CD4-positive, alpha-beta T cell treated with Interleukin-2 at 100 ng/mL for 4 hours (primary cell): ENCODE results near the gene GLDN.

ENCODE experiments used
- DNase-seq: peaks from one replicate; pipeline ENCODE4 v3.0.0-alpha.2; 2020; ENCODE audit warnings: low spot score

GLDN gene

DNA sequence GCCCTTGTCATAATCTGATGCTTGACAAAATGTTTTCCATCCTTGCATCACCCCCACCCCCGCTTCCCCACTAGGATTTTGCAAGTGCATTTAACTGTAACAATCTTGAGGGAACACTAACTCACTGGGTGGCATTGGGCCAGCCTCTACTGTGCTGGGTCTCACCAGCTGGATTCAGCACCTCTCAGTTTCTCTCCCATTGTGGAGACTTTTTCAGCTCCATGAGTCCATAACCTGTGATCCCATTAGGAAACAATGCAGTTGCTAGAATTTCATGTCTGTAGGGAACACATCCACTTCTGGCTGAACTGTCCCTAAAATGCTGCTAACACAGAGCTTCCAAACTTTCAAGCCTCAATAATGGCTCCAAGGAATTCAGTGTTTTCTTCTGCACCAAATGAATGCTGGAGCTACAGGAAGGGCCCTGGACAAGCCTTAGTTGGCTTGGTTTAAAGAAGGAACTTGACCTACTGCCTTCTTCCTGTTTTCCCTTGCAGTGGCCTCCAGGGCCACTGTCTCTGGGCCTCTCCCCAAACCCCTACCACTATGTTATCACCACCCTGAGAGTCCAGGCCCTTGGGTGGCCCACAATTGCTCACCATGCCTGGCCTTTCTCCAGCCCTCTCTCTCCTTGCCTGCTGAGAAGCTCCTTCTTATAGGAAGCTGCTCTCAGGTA lies 18.7 kb upstream of the GLDN start:
- DNase-seq: no peak

DNA sequence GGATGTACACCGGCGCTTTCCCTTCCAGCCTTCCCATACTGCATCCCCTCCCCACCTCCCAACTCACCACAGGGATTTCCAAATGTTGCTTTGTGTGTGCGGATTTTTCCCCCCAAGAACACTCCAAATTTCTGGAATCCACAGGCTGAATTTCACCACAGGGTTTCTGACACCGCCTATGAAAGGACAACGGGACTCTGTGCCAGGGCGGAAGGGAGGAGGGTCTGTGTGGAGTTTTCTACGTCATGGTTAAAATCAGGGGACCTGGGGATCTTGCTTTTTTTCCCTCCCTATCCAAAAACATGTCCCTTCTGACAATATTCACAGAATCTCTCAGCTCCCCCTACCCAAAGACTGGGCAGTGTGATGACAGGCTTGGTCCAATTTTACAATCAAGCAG lies 17.7 kb upstream of the GLDN start:
- DNase-seq: no peak

DNA sequence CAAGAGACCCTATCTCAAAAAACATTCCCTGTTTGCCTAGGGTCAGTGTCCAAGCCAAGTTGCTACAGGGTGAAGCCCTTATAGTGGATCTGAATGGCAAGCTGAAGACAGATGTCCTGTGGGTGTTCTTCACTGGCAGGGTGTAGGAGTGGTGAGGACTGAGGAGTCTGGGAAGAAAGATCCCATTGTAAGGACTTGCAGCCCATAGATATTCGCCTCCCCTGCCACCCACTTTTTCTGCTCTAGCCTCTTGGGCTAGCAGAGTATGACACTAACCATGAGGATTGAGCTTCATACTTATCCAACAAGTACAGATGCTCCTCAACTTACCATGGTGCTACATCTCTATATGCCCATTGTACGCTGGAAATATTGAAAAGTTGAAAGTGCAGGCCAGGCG lies 16.3 kb upstream of the GLDN start:
- no peak for DNase-seq

- no peak for DNase-seq
These were observed 14.4 kb upstream of the GLDN start for GRCh38 chr15:51327081-51327480.

DNA sequence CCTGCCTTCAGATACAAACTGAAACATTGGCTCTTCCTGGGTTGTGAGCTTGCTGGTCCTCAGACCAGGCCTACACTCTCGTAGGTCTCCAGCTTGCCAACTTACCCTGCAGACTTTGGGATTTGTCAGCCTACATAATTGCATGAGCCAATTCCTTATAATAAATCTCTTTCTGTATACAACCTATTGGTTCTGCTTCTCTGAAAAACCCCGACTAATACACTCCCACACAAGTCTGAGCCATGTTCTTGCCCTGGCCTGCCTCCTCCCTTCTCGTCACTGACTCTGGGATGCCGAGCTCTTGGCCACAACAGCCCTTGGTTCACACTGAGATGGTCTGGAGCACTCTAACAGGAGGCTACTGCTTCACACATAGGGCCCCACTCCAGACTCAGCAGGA lies 12.5 kb upstream of the GLDN start:
- DNase-seq: no peak

- DNase-seq: no peak
These were observed 10.3 kb upstream of the GLDN start for GRCh38 chr15:51331141-51331540.

- DNase-seq: no peak
These were observed 9.0 kb upstream of the GLDN start for GRCh38 chr15:51332206-51333147.

DNA sequence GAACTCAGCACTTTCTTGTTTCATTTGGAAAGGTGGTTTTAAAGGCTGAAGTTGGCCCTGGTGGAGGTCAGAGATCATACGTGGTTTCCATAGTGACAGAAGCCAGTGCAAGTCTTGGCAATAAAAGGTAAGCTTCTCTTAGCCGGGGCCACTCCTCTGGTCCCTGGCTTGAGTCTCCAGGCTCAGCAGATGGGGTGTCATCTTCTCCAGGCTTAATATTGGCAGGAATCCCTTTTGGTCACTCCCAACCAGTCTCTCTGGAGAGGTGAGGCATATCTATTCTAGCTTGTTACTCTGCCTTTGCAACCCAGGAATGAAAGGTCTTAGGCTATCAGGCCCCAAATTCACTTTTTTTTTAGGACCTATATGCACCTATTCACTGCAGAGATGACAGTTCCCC lies 7.9 kb upstream of the GLDN start:
- no peak for DNase-seq

DNA sequence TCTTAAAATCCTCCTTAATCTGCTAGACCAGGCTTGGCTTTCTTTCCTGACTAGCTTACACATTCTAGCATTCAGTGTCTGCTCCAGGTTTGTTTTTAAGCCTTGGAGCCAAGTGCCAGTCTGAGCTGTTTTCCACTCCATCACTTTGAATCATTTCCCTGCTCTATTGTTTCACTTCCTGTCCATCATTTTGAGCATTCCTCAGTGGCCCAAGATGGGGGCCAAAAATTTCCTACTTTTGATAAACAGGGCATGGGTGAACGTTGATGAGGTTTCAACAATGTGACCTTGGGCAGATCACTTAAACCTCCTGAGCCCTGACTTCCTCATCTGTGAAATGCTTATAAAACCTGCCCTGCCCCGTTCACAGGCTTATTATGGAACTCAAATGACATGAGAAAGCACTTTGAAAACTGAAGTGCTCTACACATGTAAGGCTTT lies 7.4 kb upstream of the GLDN start:
- no peak for DNase-seq

- DNase-seq: no peak
These were observed 6.4 kb upstream of the GLDN start for GRCh38 chr15:51335087-51335486.

- no peak for DNase-seq
These were observed 5.7 kb upstream of the GLDN start for GRCh38 chr15:51335538-51336410.

DNA sequence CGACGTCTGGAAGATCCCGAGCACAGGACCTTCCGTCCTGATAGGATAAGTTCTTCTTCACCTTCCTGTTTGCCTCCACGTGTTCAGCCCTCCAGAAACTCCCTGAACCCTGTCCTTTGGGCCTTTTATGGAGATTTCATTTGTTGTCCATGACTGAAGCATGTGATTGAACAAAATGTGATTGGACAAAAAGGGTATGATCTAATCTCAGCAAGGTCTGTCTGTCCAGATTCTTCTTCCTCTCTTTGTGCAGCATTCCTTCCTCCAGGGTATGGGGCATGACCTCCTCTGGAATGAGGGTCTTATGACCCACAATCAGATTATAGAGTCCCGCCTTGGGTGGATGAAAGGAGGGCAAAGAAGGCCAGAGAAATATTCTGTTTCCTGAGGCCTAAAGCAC lies 3.0 kb upstream of the GLDN start, which contains the start of gene CYP19A1:
CYP19A1 (minus strand) TSS at position 101 of the 400 bp plus-strand sequence. CDS start 95,684 bp downstream, outside the sequence.
- DNase-seq: no peak

GRCh38 chr15:51342227-51342999 lies 958 bp downstream of the GLDN start:
- no peak for DNase-seq

GRCh38 chr15:51343466-51343865 lies 2.0 kb downstream of the GLDN start:
- DNase-seq: no peak

- no peak for DNase-seq
These were observed 4.7 kb downstream of the GLDN start for GRCh38 chr15:51346136-51346535.

- DNase-seq: no peak
These were observed 7.2 kb downstream of the GLDN start for GRCh38 chr15:51348688-51349087.

DNA sequence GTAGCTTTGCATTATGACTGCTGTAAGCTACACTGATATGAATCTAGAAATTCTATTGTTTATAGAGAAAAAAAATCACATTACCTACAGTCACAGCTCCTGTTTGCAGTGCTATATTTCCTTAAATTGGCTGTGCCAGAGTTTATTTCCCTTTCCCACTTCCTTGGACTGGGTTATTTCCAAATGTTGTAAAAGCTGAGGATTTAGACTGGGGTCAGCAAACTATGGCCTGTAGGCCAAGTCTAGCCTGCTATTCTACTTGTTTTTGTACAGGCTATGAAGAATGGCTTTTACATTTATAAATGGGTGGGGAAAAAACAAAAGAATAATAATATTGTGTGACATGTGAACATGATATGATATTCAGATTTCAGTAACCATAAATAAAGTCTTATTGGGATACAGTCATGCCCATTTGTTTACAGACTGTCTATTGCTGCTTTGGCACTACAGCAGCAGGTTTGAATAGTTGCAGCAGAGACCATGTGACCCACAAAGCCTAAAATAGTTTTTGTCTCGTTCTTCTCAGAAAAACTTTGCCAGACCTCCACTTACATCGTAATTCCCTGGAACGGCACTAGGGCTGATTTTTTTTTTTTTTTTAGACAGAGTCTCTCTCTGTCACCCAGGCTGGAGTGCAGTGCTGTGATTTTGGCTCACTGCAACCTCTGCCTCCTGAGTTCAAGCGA lies 7.8 kb downstream of the GLDN start:
- DNase-seq: no peak

DNA sequence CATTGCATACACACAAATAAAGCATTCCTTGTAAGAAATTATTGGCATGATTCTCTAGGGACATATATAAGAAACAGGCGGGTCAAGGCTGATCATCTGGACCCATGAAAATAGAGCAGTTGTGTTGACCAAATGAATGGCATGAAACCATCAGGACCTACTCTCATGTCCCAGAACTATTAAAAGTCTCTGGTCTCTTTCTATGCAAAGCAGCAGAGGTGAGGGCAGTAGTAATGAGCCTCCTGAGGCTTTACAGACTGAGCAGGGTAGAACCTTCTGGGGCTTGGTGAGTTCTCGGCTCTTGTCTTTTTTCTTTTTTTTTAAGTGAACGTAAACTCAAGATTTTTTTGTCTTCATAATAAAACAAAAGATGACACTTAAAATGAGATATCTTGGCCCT lies 9.3 kb downstream of the GLDN start:
- no peak for DNase-seq

GRCh38 chr15:51353976-51354375 lies 12.5 kb downstream of the GLDN start:
- no peak for DNase-seq

DNA sequence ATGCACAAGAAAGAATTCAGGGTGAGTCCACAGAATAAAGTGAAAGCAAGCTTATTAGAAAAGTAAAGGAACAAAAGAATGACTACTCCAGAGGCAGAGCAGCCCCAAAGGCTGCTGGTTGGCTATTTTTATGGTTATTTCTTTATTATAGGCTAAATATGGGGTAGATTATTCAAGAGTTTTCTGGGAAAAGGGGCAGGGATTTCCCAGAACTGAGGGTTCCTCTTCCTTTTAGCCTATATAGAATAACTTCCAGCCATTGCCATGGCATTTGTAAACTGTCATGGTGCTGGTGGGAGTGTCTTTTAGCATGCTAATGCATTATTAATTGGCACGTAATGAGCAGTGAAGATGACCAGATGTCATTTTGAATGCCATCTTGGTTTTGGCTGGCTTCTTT lies 13.6 kb downstream of the GLDN start:
- no peak for DNase-seq

DNA sequence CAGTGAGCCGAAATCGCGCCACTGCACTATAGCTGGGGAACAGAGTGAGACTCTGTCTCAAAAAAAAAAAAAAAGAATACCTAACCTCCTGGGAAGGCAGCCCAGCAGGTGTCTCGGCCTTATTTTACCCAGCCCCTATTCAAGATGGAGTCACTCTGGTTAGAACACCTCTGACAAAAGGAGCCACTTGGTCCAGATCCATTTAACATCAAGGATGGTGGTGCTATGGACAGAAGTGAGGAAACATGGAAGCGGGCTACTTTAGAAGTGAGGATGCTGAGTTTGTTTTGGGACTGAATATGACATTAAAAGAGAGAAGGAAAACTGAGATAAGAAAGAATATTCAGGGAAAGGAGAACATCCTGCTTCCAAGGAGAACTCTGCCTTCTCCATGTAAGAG lies 14.7 kb downstream of the GLDN start:
- no peak for DNase-seq
